Mesothelial cell of epicardium (in vitro differentiated cells): ENCODE data around the gene PARD3. TPM values are rescaled to one million over a fixed set of nuclear protein-coding genes. Genes with fewer than 3 reads are reported as not detected.

Experiments used
- DNase-seq, 2 experiments: peaks; one replicate each; pipeline ENCODE4 v3.0.0; 2021; ENCODE audit warnings: low spot score in 2 of 2; ENCODE audit not compliant: unreplicated experiment in 2 of 2
- H3K27ac Mint-ChIP-seq: 2 replicates; pipeline ENCODE4 v1.8.0; 2021; ENCODE audit warnings: mixed read lengths
- H3K27me3 Mint-ChIP-seq: 2 replicates; pipeline ENCODE4 v1.8.0; 2021; ENCODE audit warnings: low read depth, mixed read lengths
- H3K36me3 Mint-ChIP-seq: 2 replicates; pipeline ENCODE4 v1.8.0; 2021; ENCODE audit warnings: mixed read lengths
- H3K4me1 Mint-ChIP-seq: 2 replicates; pipeline ENCODE4 v1.8.0; 2021; ENCODE audit warnings: mixed read lengths
- H3K4me3 Mint-ChIP-seq: 2 replicates; pipeline ENCODE4 v1.8.0; 2021; ENCODE audit warnings: mild to moderate bottlenecking, moderate library complexity, mixed read lengths
- H3K9me3 Mint-ChIP-seq: 2 replicates; pipeline ENCODE4 v1.8.0; 2021; ENCODE audit warnings: mixed read lengths
- total RNA-seq: library from RNA; stranded (reverse); gene quantifications from 3 replicates; pipeline ENCODE4 v1.2.1, GENCODE V29; 2021
- TF ChIP-seq, protein P1 (sequence below): fragments of 200-600 bp; sonication (generic); IDR thresholded peaks from one replicate; pipeline ENCODE4 v1.5.0; 2021; ENCODE audit warnings: antibody characterized with exemption; ENCODE audit not compliant: unreplicated experiment

Gene PARD3
- total RNA-seq, 1 donor from 2014 or later: 73.2 TPM

- peaks cover 3% of the 10 kb centered on the region for H3K36me3 Mint-ChIP-seq
- peaks cover 50% of the 10 kb centered on the region for H3K4me1 Mint-ChIP-seq
- no peak for DNase-seq
- peak overlapping the region; percentile 7 for H3K27ac Mint-ChIP-seq
- H3K4me3 Mint-ChIP-seq: no peak overlapping the region
- H3K27me3 Mint-ChIP-seq: no peaks in the 10 kb centered on the region
- TF ChIP-seq, protein P1, sequence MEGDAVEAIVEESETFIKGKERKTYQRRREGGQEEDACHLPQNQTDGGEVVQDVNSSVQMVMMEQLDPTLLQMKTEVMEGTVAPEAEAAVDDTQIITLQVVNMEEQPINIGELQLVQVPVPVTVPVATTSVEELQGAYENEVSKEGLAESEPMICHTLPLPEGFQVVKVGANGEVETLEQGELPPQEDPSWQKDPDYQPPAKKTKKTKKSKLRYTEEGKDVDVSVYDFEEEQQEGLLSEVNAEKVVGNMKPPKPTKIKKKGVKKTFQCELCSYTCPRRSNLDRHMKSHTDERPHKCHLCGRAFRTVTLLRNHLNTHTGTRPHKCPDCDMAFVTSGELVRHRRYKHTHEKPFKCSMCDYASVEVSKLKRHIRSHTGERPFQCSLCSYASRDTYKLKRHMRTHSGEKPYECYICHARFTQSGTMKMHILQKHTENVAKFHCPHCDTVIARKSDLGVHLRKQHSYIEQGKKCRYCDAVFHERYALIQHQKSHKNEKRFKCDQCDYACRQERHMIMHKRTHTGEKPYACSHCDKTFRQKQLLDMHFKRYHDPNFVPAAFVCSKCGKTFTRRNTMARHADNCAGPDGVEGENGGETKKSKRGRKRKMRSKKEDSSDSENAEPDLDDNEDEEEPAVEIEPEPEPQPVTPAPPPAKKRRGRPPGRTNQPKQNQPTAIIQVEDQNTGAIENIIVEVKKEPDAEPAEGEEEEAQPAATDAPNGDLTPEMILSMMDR: no peak
- no peaks in the 10 kb centered on the region for H3K9me3 Mint-ChIP-seq
Measured at GRCh38 chr10:34768972-34769330, 46.1 kb downstream of the PARD3 start.

- Mint-ChIP-seq H3K36me3 (peaks cover 3% of the 10 kb centered on the region), H3K27ac (no peak overlapping the region), H3K9me3 (no peaks in the 10 kb centered on the region), H3K27me3 (no peaks in the 10 kb centered on the region), H3K4me3 (no peak overlapping the region), H3K4me1 (peaks cover 48% of the 10 kb centered on the region)
- no peak for DNase-seq
- TF ChIP-seq, protein P1: no peak
Measured at GRCh38 chr10:34768261-34768971, 46.7 kb downstream of the PARD3 start.

DNA sequence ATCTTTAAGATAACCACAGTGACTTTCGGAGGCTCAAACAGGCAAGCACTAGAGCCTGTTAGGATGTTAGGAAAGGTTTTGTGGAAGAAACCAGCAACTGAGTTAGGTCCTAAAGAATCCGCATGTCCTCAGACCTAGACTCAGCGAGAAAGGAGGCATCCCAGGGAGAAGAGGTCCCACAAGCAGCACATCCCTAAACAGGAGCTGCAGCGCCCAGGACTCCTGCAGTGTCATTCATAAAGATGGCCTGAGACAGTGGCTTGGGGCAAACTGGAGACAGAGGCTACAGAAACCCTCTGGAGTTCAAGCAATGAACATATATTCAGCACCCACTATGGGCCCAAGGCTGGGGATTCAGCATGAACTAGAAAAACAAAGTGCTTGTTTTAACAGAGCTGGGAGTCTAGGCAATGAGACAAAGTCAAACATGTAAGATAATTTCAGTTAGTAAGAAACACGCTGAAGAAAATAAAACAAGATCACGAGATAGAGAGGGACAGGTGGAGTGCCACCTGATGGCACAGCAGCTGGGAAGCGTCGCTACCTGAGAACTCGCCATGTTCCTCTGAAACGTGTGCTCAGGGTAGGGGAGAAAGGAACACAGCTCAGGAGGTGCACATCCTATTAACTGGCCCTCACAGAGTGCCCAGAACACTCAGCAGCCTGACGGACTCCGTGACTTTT, 48.1 kb downstream of the PARD3 start:
- TF ChIP-seq, protein P1: no peak
- Mint-ChIP-seq H3K9me3 (no peaks in the 10 kb centered on the region), H3K36me3 (peaks cover 3% of the 10 kb centered on the region), H3K4me3 (no peak overlapping the region), H3K27me3 (no peaks in the 10 kb centered on the region), H3K27ac (peak overlapping the region; percentile 11), H3K4me1 (peaks cover 46% of the 10 kb centered on the region)
- DNase-seq: no peak

DNA sequence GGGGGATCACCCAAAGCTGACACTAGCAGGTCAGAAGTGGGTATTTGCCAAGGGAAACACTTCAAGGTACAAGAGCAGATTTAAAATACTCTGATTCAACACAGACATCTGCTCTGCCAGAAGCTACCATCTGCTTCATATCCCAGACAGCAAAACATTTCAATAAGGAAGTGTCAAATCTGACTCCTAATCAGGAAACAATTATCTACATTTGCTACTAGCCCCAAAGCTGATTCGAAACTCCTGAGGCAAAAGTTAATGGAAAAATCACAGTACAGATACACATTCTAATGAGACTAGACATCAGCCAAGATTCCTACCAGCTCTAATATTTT, 48.9 kb downstream of the PARD3 start:
- Mint-ChIP-seq H3K36me3 (peaks cover 3% of the 10 kb centered on the region), H3K4me3 (no peak overlapping the region), H3K27ac (peak overlapping the region; percentile 55), H3K27me3 (no peaks in the 10 kb centered on the region), H3K9me3 (no peaks in the 10 kb centered on the region), H3K4me1 (peaks cover 49% of the 10 kb centered on the region)
- DNase-seq: no peak
- TF ChIP-seq, protein P1: no peak

GRCh38 chr10:34764472-34764946, 50.6 kb downstream of the PARD3 start:
- Mint-ChIP-seq H3K27ac (peak overlapping the region; percentile 64), H3K9me3 (no peaks in the 10 kb centered on the region), H3K4me3 (no peak overlapping the region), H3K36me3 (peaks cover 3% of the 10 kb centered on the region), H3K27me3 (no peaks in the 10 kb centered on the region), H3K4me1 (peaks cover 45% of the 10 kb centered on the region)
- TF ChIP-seq, protein P1: no peak
- DNase-seq: no peak
